CD4-positive, CD25-positive, alpha-beta regulatory T cell (primary cell): ENCODE data around the gene BUB3. TPM values are rescaled to one million over a fixed set of nuclear protein-coding genes. Genes with fewer than 3 reads are reported as not detected.

Source experiments
- ATAC-seq, 2 donors: fragments of 150-1000 bp; cut with Tn5 transposase; one replicate each; pipeline ENCODE4 v1.10.0; 2021; ENCODE audit warnings: low read depth in 2 of 2, moderate number of reproducible peaks in 2 of 2, moderate library complexity in 1 of 2
- DNase-seq, 3 donors: peaks; one replicate each; pipeline versions ENCODE4 v3.0.0 to v3.0.0-alpha.2; 2012 to 2022; ENCODE audit warnings: mixed read lengths in 1 of 3
- H3K27ac ChIP-seq: one replicate; pipeline ENCODE4 v1.7.0; 2013; ENCODE audit warnings: mild to moderate bottlenecking, low read length; ENCODE audit not compliant: insufficient read depth, poor library complexity, severe bottlenecking
- H3K27me3 ChIP-seq: one replicate; pipeline ENCODE4 v1.7.0; 2013; ENCODE audit warnings: low read length; ENCODE audit not compliant: control insufficient read depth, insufficient read depth
- H3K36me3 ChIP-seq: one replicate; pipeline ENCODE4 v1.7.0; 2013; ENCODE audit warnings: mild to moderate bottlenecking, low read length, moderate library complexity; ENCODE audit not compliant: control insufficient read depth, insufficient read depth
- H3K4me1 ChIP-seq: 2 replicates; pipeline ENCODE4 v1.7.0; 2013; ENCODE audit warnings: mild to moderate bottlenecking, low read length; ENCODE audit not compliant: insufficient read depth, control insufficient read depth, poor library complexity, severe bottlenecking
- H3K4me3 ChIP-seq: one replicate; pipeline ENCODE4 v1.7.0; 2013; ENCODE audit warnings: low read depth, mild to moderate bottlenecking, low read length, moderate library complexity
- H3K9me3 ChIP-seq, 2 experiments: 1 replicate in 1 of 2; 2 replicates in 1 of 2; pipeline ENCODE4 v1.7.0; 2013; ENCODE audit warnings: low read length in 2 of 2, mild to moderate bottlenecking in 1 of 2, moderate library complexity in 1 of 2; ENCODE audit not compliant: control insufficient read depth in 2 of 2
- H3K27ac Mint-ChIP-seq, 3 donors: one replicate each; pipeline ENCODE4 v1.8.0; 2020 to 2022; ENCODE audit warnings: mild to moderate bottlenecking in 3 of 3, mixed read lengths in 3 of 3, moderate library complexity in 2 of 3
- H3K27me3 Mint-ChIP-seq: one replicate; pipeline ENCODE4 v1.8.0; 2022; ENCODE audit warnings: mild to moderate bottlenecking, mixed read lengths
- H3K36me3 Mint-ChIP-seq: one replicate; pipeline ENCODE4 v1.8.0; 2020; ENCODE audit warnings: mixed read lengths
- H3K4me1 Mint-ChIP-seq, 4 donors: one replicate each; pipeline ENCODE4 v1.8.0; 2020 to 2022; ENCODE audit warnings: mixed read lengths in 4 of 4, mild to moderate bottlenecking in 1 of 4
- H3K4me3 Mint-ChIP-seq, 4 donors: one replicate each; pipeline ENCODE4 v1.8.0; 2020 to 2022; ENCODE audit warnings: mild to moderate bottlenecking in 4 of 4, mixed read lengths in 4 of 4, moderate library complexity in 3 of 4
- H3K9me3 Mint-ChIP-seq, 7 donors: one replicate each; pipeline ENCODE4 v1.8.0; 2020 to 2022; ENCODE audit warnings: mixed read lengths in 7 of 7, mild to moderate bottlenecking in 3 of 7, moderate library complexity in 2 of 7
- polyA plus RNA-seq, 4 donors: library from polyadenylated mRNA; unstranded; fragments of 300-500 nt; fragmentation: Illumina TruSeq; gene quantifications; one replicate each; pipeline ENCODE4 v1.2.3, GENCODE V29; 2021
- total RNA-seq: library from RNA; stranded (reverse); gene quantifications from one replicate; pipeline ENCODE4 v1.2.3, GENCODE V29; 2022

The BUB3 gene
- total and polyA plus RNA-seq, 5 donors from 2014 or later = 162 to 369 (median 331) TPM

- ATAC-seq (no peak), DNase-seq (no peak)
- Histone ChIP-seq H3K4me1 (peaks cover 88% of the 10 kb centered on the region), H3K9me3 (no peaks in the 10 kb centered on the region), H3K27me3 (peaks cover 48% of the 10 kb centered on the region), H3K4me3 (no peak overlapping the region), H3K36me3 (no peaks in the 10 kb centered on the region), H3K27ac (no peak overlapping the region)
- no peaks in the 10 kb centered on the region for H3K36me3 Mint-ChIP-seq
- no peak overlapping the region for H3K27ac Mint-ChIP-seq
- H3K27me3 Mint-ChIP-seq = peaks cover 84% of the 10 kb centered on the region
- H3K4me3 Mint-ChIP-seq = peak overlapping the region; percentile 21 to 75 (median 68)
- peaks cover 0 to 7% (median 0%) of the 10 kb centered on the region in 7 donors for H3K9me3 Mint-ChIP-seq
- H3K4me1 Mint-ChIP-seq = peaks cover 15 to 78% (median 43%) of the 10 kb centered on the region in 4 donors
Measured at GRCh38 chr10:123146894-123147634, 7.1 kb upstream of the BUB3 start.

- Histone ChIP-seq H3K27me3 (peaks cover 47% of the 10 kb centered on the region), H3K27ac (no peak within 1 kb of the TSS), H3K9me3 (no peaks in the 10 kb centered on the region), H3K4me3 (no peak within 1 kb of the TSS), H3K36me3 (no peaks in the 10 kb centered on the region), H3K4me1 (peaks cover 81% of the 10 kb centered on the region)
- H3K4me1 Mint-ChIP-seq = peaks cover 15 to 78% (median 43%) of the 10 kb centered on the region in 4 donors
- no peaks in the 10 kb centered on the region for H3K36me3 Mint-ChIP-seq
- peaks cover 82% of the 10 kb centered on the region for H3K27me3 Mint-ChIP-seq
- H3K4me3 Mint-ChIP-seq = peak within 1 kb of the TSS; percentile 75 to 88 (median 80)
- H3K9me3 Mint-ChIP-seq = peaks cover 0 to 6% (median 0%) of the 10 kb centered on the region in 7 donors
- H3K27ac Mint-ChIP-seq = peak within 1 kb of the TSS in 1 of 3 donors; percentile 66
- peak in 2 of 3 donors; percentile 40 to 47 for DNase-seq
- ATAC-seq = peak in 1 of 2 donors; percentile 23
Measured at GRCh38 chr10:123147635-123148413, 6.4 kb upstream of the BUB3 start, which contains the start of gene HMX2. HMX2 (plus strand) TSS chr10:123148136; CDS start chr10:123148379, 243 bp downstream.

- Mint-ChIP-seq H3K27me3 (peaks cover 75% of the 10 kb centered on the region), H3K27ac (peak overlapping the region in 1 of 3 donors; percentile 66), H3K4me1 (peaks cover 14 to 76% (median 41%) of the 10 kb centered on the region in 4 donors), H3K9me3 (peaks cover 0 to 5% (median 0%) of the 10 kb centered on the region in 7 donors), H3K4me3 (peak overlapping the region; percentile 51 to 88 (median 80)), H3K36me3 (no peaks in the 10 kb centered on the region)
- DNase-seq (peak in 1 of 3 donors; percentile 27), ATAC-seq (no peak)
- Histone ChIP-seq H3K4me1 (peaks cover 76% of the 10 kb centered on the region), H3K36me3 (no peaks in the 10 kb centered on the region), H3K27ac (no peak overlapping the region), H3K9me3 (no peaks in the 10 kb centered on the region), H3K27me3 (peaks cover 42% of the 10 kb centered on the region), H3K4me3 (no peak overlapping the region)
Measured at GRCh38 chr10:123148414-123149161, 5.6 kb upstream of the BUB3 start.

- Histone ChIP-seq H3K9me3 (no peaks in the 10 kb centered on the region), H3K4me3 (no peak overlapping the region), H3K27ac (no peak overlapping the region), H3K36me3 (no peaks in the 10 kb centered on the region), H3K27me3 (peaks cover 39% of the 10 kb centered on the region), H3K4me1 (peaks cover 77% of the 10 kb centered on the region)
- H3K4me1 Mint-ChIP-seq = peaks cover 8 to 78% (median 40%) of the 10 kb centered on the region in 4 donors
- no peak for DNase-seq
- H3K27ac Mint-ChIP-seq = peak overlapping the region in 1 of 3 donors; percentile 66
- no peak for ATAC-seq
- peaks cover 1% of the 10 kb centered on the region for H3K36me3 Mint-ChIP-seq
- H3K4me3 Mint-ChIP-seq = peak overlapping the region; percentile 51 to 88 (median 80)
- peaks cover 74% of the 10 kb centered on the region for H3K27me3 Mint-ChIP-seq
- H3K9me3 Mint-ChIP-seq = peaks cover 0 to 2% (median 0%) of the 10 kb centered on the region in 7 donors
Measured at GRCh38 chr10:123149162-123149567, 5.0 kb upstream of the BUB3 start.

- ATAC-seq (no peak), DNase-seq (peak in 2 of 3 donors; percentile 55 to 64)
- peaks cover 68% of the 10 kb centered on the region for H3K27me3 Mint-ChIP-seq
- H3K36me3 Mint-ChIP-seq = peaks cover 3% of the 10 kb centered on the region
- peak overlapping the region; percentile 58 for H3K4me3 ChIP-seq
- H3K9me3 Mint-ChIP-seq = peaks cover 0 to 1% (median 0%) of the 10 kb centered on the region in 7 donors
- H3K36me3 ChIP-seq = no peaks in the 10 kb centered on the region
- peaks cover 36% of the 10 kb centered on the region for H3K27me3 ChIP-seq
- no peaks in the 10 kb centered on the region for H3K9me3 ChIP-seq
- no peak overlapping the region for H3K27ac Mint-ChIP-seq
- H3K4me1 ChIP-seq = peaks cover 75% of the 10 kb centered on the region
- H3K4me1 Mint-ChIP-seq = peaks cover 4 to 75% (median 36%) of the 10 kb centered on the region in 4 donors
- H3K4me3 Mint-ChIP-seq = peak overlapping the region; percentile 83 to 95 (median 84)
- no peak overlapping the region for H3K27ac ChIP-seq
Measured at GRCh38 chr10:123149568-123150270, 4.5 kb upstream of the BUB3 start.

- H3K36me3 Mint-ChIP-seq = peaks cover 3% of the 10 kb centered on the region
- H3K27ac ChIP-seq = no peak overlapping the region
- peak overlapping the region; percentile 58 for H3K4me3 ChIP-seq
- peaks cover 61% of the 10 kb centered on the region for H3K27me3 Mint-ChIP-seq
- ATAC-seq (no peak), DNase-seq (peak in 1 of 3 donors; percentile 31)
- H3K9me3 ChIP-seq = no peaks in the 10 kb centered on the region
- H3K36me3 ChIP-seq = no peaks in the 10 kb centered on the region
- peaks cover 0 to 1% (median 0%) of the 10 kb centered on the region in 7 donors for H3K9me3 Mint-ChIP-seq
- H3K4me3 Mint-ChIP-seq = peak overlapping the region; percentile 84 to 95 (median 89)
- H3K27me3 ChIP-seq = peaks cover 29% of the 10 kb centered on the region
- peaks cover 75% of the 10 kb centered on the region for H3K4me1 ChIP-seq
- H3K4me1 Mint-ChIP-seq = peaks cover 4 to 74% (median 32%) of the 10 kb centered on the region in 4 donors
- H3K27ac Mint-ChIP-seq = no peak overlapping the region
Measured at GRCh38 chr10:123150271-123150985, 3.8 kb upstream of the BUB3 start.
